AG04450 (cell line): Measurements from ENCODE around the gene KCNMA1. TPM values are rescaled to one million over a fixed set of nuclear protein-coding genes. Genes with fewer than 3 reads are reported as not detected.

Experiments
- CTCF ChIA-PET: fragments of 300-600, 350-600 bp; formaldehyde crosslinking; extraction: SDS; loops from one replicate; lab custom pipeline; 2022; ENCODE audit warnings: antibody characterized with exemption, inconsistent platforms; lab: Charles Lee
- POLR2A ChIA-PET: fragments of 350-600 bp; formaldehyde crosslinking; extraction: SDS; loops from one replicate; lab custom pipeline; 2021; ENCODE audit warnings: antibody characterized with exemption, inconsistent platforms; lab: Yijun Ruan, JAX
- DNase-seq: peaks from one replicate; pipeline ENCODE4 v3.0.0-alpha.2; 2011; ENCODE audit warnings: low read depth, low spot score
- H3K27ac ChIP-seq: one replicate; pipeline ENCODE4 v1.5.1; 2012; ENCODE audit warnings: low read depth, low read length, control low read depth
- H3K27me3 ChIP-seq: one replicate; pipeline ENCODE4 v1.6.0; 2012; ENCODE audit warnings: low read length; ENCODE audit not compliant: control insufficient read depth, insufficient read depth
- H3K4me3 ChIP-seq: 2 replicates; pipeline ENCODE4 v1.5.1; 2011; ENCODE audit warnings: mild to moderate bottlenecking, low read depth, low read length, control low read depth
- H3K9me3 ChIP-seq: 2 replicates; pipeline ENCODE4 v1.5.1; 2012; ENCODE audit warnings: low read length; ENCODE audit not compliant: control insufficient read depth, insufficient read depth
- CTCF ChIP-seq: IDR thresholded peaks from 2 replicates; pipeline ENCODE4 v1.5.1; 2011; ENCODE audit warnings: low read depth, low read length, control low read depth, inconsistent platforms
- polyA plus RNA-seq: library from polyadenylated mRNA; depleted of rRNA; stranded (reverse); fragments of >200 nt; gene quantifications from 2 replicates; pipeline ENCODE4 v1.2.3, GENCODE V29; 2011

KCNMA1 gene
- polyA plus RNA-seq, 1 experiment, result 58.8 TPM

- no peak for DNase-seq
- Histone ChIP-seq H3K27ac (peak overlapping the region; percentile 39), H3K9me3 (no peaks in the 10 kb centered on the region), H3K27me3 (no peaks in the 10 kb centered on the region), H3K4me3 (no peak overlapping the region)
- CTCF ChIA-PET, result interaction anchor here (1.6 kb wide), 1 partner anchor 23 kb away, joined by 4 read pairs; no protein-coding TSS in a partner anchor
- TF ChIP-seq CTCF, result no peak
- POLR2A ChIA-PET, result interaction anchor here (0.6 to 1.1 kb wide), 2 partner anchors 10 to 13 kb away, joined by 3 to 4 read pairs; no protein-coding TSS in a partner anchor
Observed at GRCh38 chr10:77405771-77406241, 231.8 kb downstream of the KCNMA1 start.

- ChIA-PET CTCF (interaction anchor here (1.3 kb wide), 1 partner anchor 12 kb away, joined by 4 read pairs; no protein-coding TSS in a partner anchor), POLR2A (no interaction called here)
- no peak for DNase-seq
- H3K27me3 ChIP-seq, result no peaks in the 10 kb centered on the region
- no peak for TF ChIP-seq CTCF
- H3K4me3 ChIP-seq, result no peak overlapping the region
- H3K27ac ChIP-seq, result no peak overlapping the region
- no peaks in the 10 kb centered on the region for H3K9me3 ChIP-seq
Observed at GRCh38 chr10:77404810-77405209, 232.8 kb downstream of the KCNMA1 start.

- TF ChIP-seq CTCF, result no peak
- no peaks in the 10 kb centered on the region for H3K27me3 ChIP-seq
- no peak overlapping the region for H3K27ac ChIP-seq
- POLR2A ChIA-PET, result no interaction called here
- DNase-seq, result no peak
- H3K4me3 ChIP-seq, result no peak overlapping the region
- CTCF ChIA-PET, result interaction anchor here (1.1 to 1.3 kb wide), 2 partner anchors 11 to 12 kb away, joined by 3 to 4 read pairs; no protein-coding TSS in a partner anchor
- H3K9me3 ChIP-seq, result no peaks in the 10 kb centered on the region
Observed at GRCh38 chr10:77403761-77404160, 233.8 kb downstream of the KCNMA1 start.

- Histone ChIP-seq H3K27me3 (no peaks in the 10 kb centered on the region), H3K9me3 (no peaks in the 10 kb centered on the region), H3K27ac (no peak overlapping the region), H3K4me3 (no peak overlapping the region)
- CTCF ChIA-PET, result interaction anchor here (0.7 to 1.7 kb wide), 3 partner anchors 9 to 241 kb away, joined by 3 to 8 read pairs (median 4); no protein-coding TSS in a partner anchor
- POLR2A ChIA-PET, result no interaction called here
- TF ChIP-seq CTCF, result no peak
- no peak for DNase-seq
Observed at GRCh38 chr10:77401683-77402082, 235.9 kb downstream of the KCNMA1 start.

GRCh38 chr10:77400033-77400432, 237.6 kb downstream of the KCNMA1 start:
- no peaks in the 10 kb centered on the region for H3K9me3 ChIP-seq
- ChIA-PET CTCF (no interaction called here), POLR2A (no interaction called here)
- TF ChIP-seq CTCF, result no peak
- H3K27ac ChIP-seq, result no peak overlapping the region
- H3K27me3 ChIP-seq, result no peaks in the 10 kb centered on the region
- no peak overlapping the region for H3K4me3 ChIP-seq
- no peak for DNase-seq
